Measurements from ENCODE around the gene UBAC1. TPM values are rescaled to one million over a fixed set of nuclear protein-coding genes. Genes with fewer than 3 reads are reported as not detected.
"Not testable (repeated sequence)": the region's sequence is repeated elsewhere in the genome, so short reads cannot be mapped to it uniquely, and the experiment has no call there.

Gene UBAC1
- total and polyA plus RNA-seq, 9 of the 15 experiments (the other 6 are each of a cell fraction or from before 2014, with no cell fraction given): 94.0 to 399 (median 228) TPM

GRCh38 chr9:135943604-135944003 is 17.6 kb downstream of the UBAC1 start:
- peak; percentile 86 for TF ChIP-seq ZNF146 (CRISPR knock-in tag; IDR thresholded peaks at IDR 0.05; ENCODE audit: unreplicated experiment)
- BruUV-seq (replicated peaks); H3K9me3 ChIP-seq (replicated peaks; ENCODE audit: control insufficient read depth, insufficient read depth, low read depth, low read length); H3K9me1 ChIP-seq (ENCODE audit: control insufficient read depth, insufficient read depth, low read length); H3K27ac ChIP-seq (ENCODE audit: extremely low read depth, low read depth, low read length); H3K4me3 ChIP-seq; CTCF ChIA-PET (ENCODE audit: low intra/inter-chr PET ratio); DNase-seq (ENCODE audit: extremely low read depth in 1 of 4, low spot score in 3 of 4); H2AFZ ChIP-seq (ENCODE audit: low read depth, low read length); ATAC-seq; FAIRE-seq; in situ Hi-C loops (cut with MboI); H3K9ac ChIP-seq (ENCODE audit: insufficient read depth in 1 of 2, low read depth in 2 of 2, low read length in 2 of 2); H3K4me2 ChIP-seq (ENCODE audit: insufficient read depth, low read length); intact Hi-C loops (cut with micrococcal nuclease); H3K27me3 ChIP-seq (ENCODE audit: control insufficient read depth in 2 of 2, insufficient read depth in 2 of 2, low read length in 2 of 2): not testable (repeated sequence)
- H3K79me2 ChIP-seq (ENCODE audit: control insufficient read depth, insufficient read depth, low read length): peaks cover 96% of the 10 kb centered on the region
- peaks cover 5 to 46% of the 10 kb centered on the region in 2 experiments; a peak in 4 of 5 replicates for H3K4me1 ChIP-seq (replicated peaks in 1 of 2; ENCODE audit: control insufficient read depth in 2 of 2, insufficient read depth in 2 of 2, low read length in 2 of 2)
- peaks cover 38% of the 10 kb centered on the region; the same call in 1 of the 2 replicates for H4K20me1 ChIP-seq (replicated peaks; ENCODE audit: control insufficient read depth, insufficient read depth, low read length)
- peaks cover 97% of the 10 kb centered on the region for H3K36me3 ChIP-seq (ENCODE audit: control insufficient read depth, insufficient read depth, low read length)
- POLR2A ChIA-PET: interaction anchor here (1.7 to 3.7 kb wide), 2 partner anchors 9 to 12 kb away, joined by 6 to 16 read pairs; no protein-coding TSS in a partner anchor
- 95% methylated on average over 6 of the region's 6 CpGs for WGBS (ENCODE audit: insufficient coverage, low coverage, missing lambda C conversion rate)

- intact Hi-C loops (cut with micrococcal nuclease) (no loop called here), in situ Hi-C loops (cut with MboI) (no loop called here)
- DNase-seq (ENCODE audit: extremely low read depth in 1 of 4, low spot score in 3 of 4): no peak
- 95% methylated on average over 7 of the region's 13 CpGs for WGBS (ENCODE audit: insufficient coverage, low coverage, missing lambda C conversion rate)
- H3K9me3 ChIP-seq (replicated peaks; ENCODE audit: control insufficient read depth, insufficient read depth, low read depth, low read length): no peaks in the 10 kb centered on the region
- ChIA-PET CTCF (ENCODE audit: low intra/inter-chr PET ratio) (no interaction called here), POLR2A (interaction anchor here (0.7 to 2.6 kb wide), 7 partner anchors 9 to 25 kb away, joined by 3 to 16 read pairs (median 5); no protein-coding TSS in a partner anchor)
- H2AFZ ChIP-seq (ENCODE audit: low read depth, low read length): no peak overlapping the region
- H3K27ac ChIP-seq (ENCODE audit: extremely low read depth, low read depth, low read length): no peak overlapping the region
- no peak overlapping the region for H3K4me2 ChIP-seq (ENCODE audit: insufficient read depth, low read length)
- H3K79me2 ChIP-seq (ENCODE audit: control insufficient read depth, insufficient read depth, low read length): peaks cover 93% of the 10 kb centered on the region
- H3K4me1 ChIP-seq (replicated peaks in 1 of 2; ENCODE audit: control insufficient read depth in 2 of 2, insufficient read depth in 2 of 2, low read length in 2 of 2): peaks cover 0 to 34% of the 10 kb centered on the region in 2 experiments; a peak in 3 of 5 replicates
- peaks cover 30% of the 10 kb centered on the region; the same call in 1 of the 2 replicates for H4K20me1 ChIP-seq (replicated peaks; ENCODE audit: control insufficient read depth, insufficient read depth, low read length)
- TF ChIP-seq POLR2G (IDR thresholded peaks at IDR 0.05; ENCODE audit: low read depth, low read length): peak; percentile 51; the same call in 1 of the 2 replicates
- no peak for TF ChIP-seq CBX2 (IDR thresholded peaks at IDR 0.05; ENCODE audit: insufficient read depth, low read length, poor library complexity, severe bottlenecking)
- TF ChIP-seq SP1 (CRISPR knock-in tag; IDR thresholded peaks at IDR 0.05): 0 out of 2 replicates have a peak, but pooled peaks have one; percentile 24
- H3K27me3 ChIP-seq (ENCODE audit: control insufficient read depth in 2 of 2, insufficient read depth in 2 of 2, low read length in 2 of 2): no peaks in the 10 kb centered on the region
- H3K36me3 ChIP-seq (ENCODE audit: control insufficient read depth, insufficient read depth, low read length): peaks cover 97% of the 10 kb centered on the region
- no peak overlapping the region for H3K9ac ChIP-seq (ENCODE audit: insufficient read depth in 1 of 2, low read depth in 2 of 2, low read length in 2 of 2)
- no peak for ATAC-seq
- FAIRE-seq: no peak
- H3K9me1 ChIP-seq (ENCODE audit: control insufficient read depth, insufficient read depth, low read length): no peaks in the 10 kb centered on the region
- H3K4me3 ChIP-seq: no peak overlapping the region
- BruUV-seq (replicated peaks): no TSS peak
Measured at GRCh38 chr9:135941288-135941995, 19.7 kb downstream of the UBAC1 start.
